ENCODE measurements around the gene ABHD3. TPM values are rescaled to one million over a fixed set of nuclear protein-coding genes. Genes with fewer than 3 reads are reported as not detected.
A peak's percentile ranks its signal among the peaks of the same experiment; 100 is the strongest.

The ABHD3 gene
- polyA plus RNA-seq, 1 donor from 2014 or later = 7.9 TPM

DNA sequence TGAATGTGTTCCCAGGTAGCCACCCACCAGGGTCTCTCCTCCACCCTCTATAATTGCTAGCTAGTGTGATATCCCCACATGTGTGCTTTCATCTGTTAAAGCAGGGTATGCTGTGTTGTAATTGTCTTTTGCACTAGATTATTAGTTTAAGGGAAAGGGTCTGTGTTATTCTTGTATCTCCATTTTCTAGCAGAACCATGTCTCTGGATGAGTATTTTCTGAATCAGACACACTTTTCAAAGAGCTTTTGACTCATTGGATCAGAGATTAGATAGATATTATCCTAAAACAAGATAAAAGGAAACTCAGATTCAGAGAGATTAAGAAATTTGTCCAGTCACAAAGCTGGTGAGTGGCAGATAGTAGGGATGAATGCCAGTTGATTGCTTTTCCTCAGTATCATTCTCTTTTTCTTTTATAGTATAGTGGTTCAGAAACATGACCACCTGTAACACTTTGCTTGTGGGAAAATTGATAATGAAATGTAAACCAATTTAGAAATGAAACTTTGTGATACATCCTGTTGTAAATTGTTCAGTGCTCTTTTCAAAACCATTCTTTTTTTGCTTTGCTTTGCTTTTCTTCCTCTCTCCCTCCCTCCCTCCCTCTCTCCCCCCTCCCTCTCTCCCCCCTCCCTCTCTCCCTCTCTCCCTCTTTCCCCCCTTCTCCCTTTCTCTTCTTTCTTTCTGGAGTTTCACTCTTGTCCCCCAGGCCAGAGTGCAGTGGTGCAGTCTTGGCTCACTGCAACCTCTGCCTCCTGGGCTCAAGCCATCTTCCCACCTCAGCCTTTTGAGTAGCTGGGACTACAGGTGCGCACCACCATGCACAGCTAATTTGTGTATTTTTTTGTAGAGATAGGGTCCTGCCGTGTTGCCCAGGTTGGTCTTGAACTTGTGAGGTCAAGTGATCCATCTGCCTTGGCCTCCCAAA lies 43.5 kb upstream of the ABHD3 start:
- Histone ChIP-seq H4K20me1 (ENCODE audit: insufficient read depth) (no peaks in the 10 kb centered on the region), H3K36me3 (ENCODE audit: insufficient read depth, low read length) (no peaks in the 10 kb centered on the region), H3K4me2 (ENCODE audit: low read length) (no peak overlapping the region), H3K27me3 (ENCODE audit: insufficient read depth, low read depth, low read length) (no peaks in the 10 kb centered on the region), H2AFZ (ENCODE audit: low read depth, low read length) (no peak overlapping the region), H3K9ac (ENCODE audit: low read length) (no peak overlapping the region), H3K27ac (ENCODE audit: low read length) (no peak overlapping the region), H3K79me2 (replicated peaks; ENCODE audit: insufficient read depth, low read length) (peaks cover 96% of the 10 kb centered on the region), H3K4me3 (ENCODE audit: low read length) (peak overlapping the region; percentile 10), H3K9me3 (ENCODE audit: low read length) (no peaks in the 10 kb centered on the region), H3K9me2 (ENCODE audit: insufficient read depth, low read length) (no peaks in the 10 kb centered on the region), H3F3A (ENCODE audit: insufficient read depth, low read length, poor library complexity, severe bottlenecking) (no peaks in the 10 kb centered on the region)
- TF ChIP-seq EZH2 (IDR thresholded peaks at IDR 0.05; ENCODE audit: borderline replicate concordance, insufficient read depth, low read length, poor library complexity, severe bottlenecking) (no peak), SMC3 (conservative IDR thresholded peaks at IDR 0.05; ENCODE audit: poor library complexity) (no peak), RAD21 (conservative IDR thresholded peaks at IDR 0.05) (no peak), EP300 (conservative IDR thresholded peaks at IDR 0.05; ENCODE audit: poor library complexity, severe bottlenecking) (no peak), CTCF (IDR thresholded peaks at IDR 0.05; ENCODE audit: poor library complexity, severe bottlenecking) (no peak), TAF1 (IDR thresholded peaks at IDR 0.05; ENCODE audit: low read depth) (no peak), POLR2AphosphoS5 (IDR thresholded peaks at IDR 0.05) (no peak), MXI1 (conservative IDR thresholded peaks at IDR 0.05; ENCODE audit: poor library complexity, severe bottlenecking) (no peak)
- TF ChIP-seq, protein P1, sequence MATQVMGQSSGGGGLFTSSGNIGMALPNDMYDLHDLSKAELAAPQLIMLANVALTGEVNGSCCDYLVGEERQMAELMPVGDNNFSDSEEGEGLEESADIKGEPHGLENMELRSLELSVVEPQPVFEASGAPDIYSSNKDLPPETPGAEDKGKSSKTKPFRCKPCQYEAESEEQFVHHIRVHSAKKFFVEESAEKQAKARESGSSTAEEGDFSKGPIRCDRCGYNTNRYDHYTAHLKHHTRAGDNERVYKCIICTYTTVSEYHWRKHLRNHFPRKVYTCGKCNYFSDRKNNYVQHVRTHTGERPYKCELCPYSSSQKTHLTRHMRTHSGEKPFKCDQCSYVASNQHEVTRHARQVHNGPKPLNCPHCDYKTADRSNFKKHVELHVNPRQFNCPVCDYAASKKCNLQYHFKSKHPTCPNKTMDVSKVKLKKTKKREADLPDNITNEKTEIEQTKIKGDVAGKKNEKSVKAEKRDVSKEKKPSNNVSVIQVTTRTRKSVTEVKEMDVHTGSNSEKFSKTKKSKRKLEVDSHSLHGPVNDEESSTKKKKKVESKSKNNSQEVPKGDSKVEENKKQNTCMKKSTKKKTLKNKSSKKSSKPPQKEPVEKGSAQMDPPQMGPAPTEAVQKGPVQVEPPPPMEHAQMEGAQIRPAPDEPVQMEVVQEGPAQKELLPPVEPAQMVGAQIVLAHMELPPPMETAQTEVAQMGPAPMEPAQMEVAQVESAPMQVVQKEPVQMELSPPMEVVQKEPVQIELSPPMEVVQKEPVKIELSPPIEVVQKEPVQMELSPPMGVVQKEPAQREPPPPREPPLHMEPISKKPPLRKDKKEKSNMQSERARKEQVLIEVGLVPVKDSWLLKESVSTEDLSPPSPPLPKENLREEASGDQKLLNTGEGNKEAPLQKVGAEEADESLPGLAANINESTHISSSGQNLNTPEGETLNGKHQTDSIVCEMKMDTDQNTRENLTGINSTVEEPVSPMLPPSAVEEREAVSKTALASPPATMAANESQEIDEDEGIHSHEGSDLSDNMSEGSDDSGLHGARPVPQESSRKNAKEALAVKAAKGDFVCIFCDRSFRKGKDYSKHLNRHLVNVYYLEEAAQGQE (IDR thresholded peaks at IDR 0.05; ENCODE audit: borderline replicate concordance) = no peak

DNA sequence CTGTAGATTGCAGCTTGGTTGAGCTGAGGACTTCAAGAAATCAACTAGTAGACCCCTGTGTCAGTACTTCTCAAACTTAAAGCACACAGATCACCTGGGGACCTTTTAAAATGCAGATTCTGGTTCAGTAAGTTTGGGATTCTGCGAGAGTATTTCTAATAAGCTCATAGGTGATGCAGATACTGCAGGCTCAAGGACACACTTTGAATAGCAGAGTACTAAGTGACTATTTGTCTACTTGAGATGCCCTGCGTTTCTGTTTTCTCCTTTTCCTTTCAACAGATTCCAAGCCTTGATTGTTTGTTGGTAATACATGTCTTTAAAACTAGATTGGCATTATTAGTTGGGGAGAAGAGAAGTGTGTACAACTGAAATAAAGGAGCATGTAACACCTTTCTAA lies 42.7 kb upstream of the ABHD3 start:
- Histone ChIP-seq H3K4me2 (ENCODE audit: low read length) (no peak overlapping the region), H3F3A (ENCODE audit: insufficient read depth, low read length, poor library complexity, severe bottlenecking) (no peaks in the 10 kb centered on the region), H3K9me2 (ENCODE audit: insufficient read depth, low read length) (no peaks in the 10 kb centered on the region), H3K36me3 (ENCODE audit: insufficient read depth, low read length) (no peaks in the 10 kb centered on the region), H2AFZ (ENCODE audit: low read depth, low read length) (no peak overlapping the region), H3K4me3 (ENCODE audit: low read length) (peak overlapping the region; percentile 10), H3K9me3 (ENCODE audit: low read length) (no peaks in the 10 kb centered on the region), H3K9ac (ENCODE audit: low read length) (no peak overlapping the region), H3K27me3 (ENCODE audit: insufficient read depth, low read depth, low read length) (no peaks in the 10 kb centered on the region), H4K20me1 (ENCODE audit: insufficient read depth) (no peaks in the 10 kb centered on the region), H3K79me2 (replicated peaks; ENCODE audit: insufficient read depth, low read length) (peaks cover 96% of the 10 kb centered on the region), H3K27ac (ENCODE audit: low read length) (no peak overlapping the region)
- TF ChIP-seq, protein P1 (IDR thresholded peaks at IDR 0.05; ENCODE audit: borderline replicate concordance) = no peak
- TF ChIP-seq EP300 (conservative IDR thresholded peaks at IDR 0.05; ENCODE audit: poor library complexity, severe bottlenecking) (no peak), RAD21 (conservative IDR thresholded peaks at IDR 0.05) (no peak)

Data from neural cell (in vitro differentiated cells).